K562 (cell line): ENCODE measurements around the gene RGL2. TPM values are rescaled to one million over a fixed set of nuclear protein-coding genes. Genes with fewer than 3 reads are reported as not detected.

ENCODE experiments used
- CBX8 ChIP-seq: fragments of 200-600 bp; sonication (generic); IDR thresholded peaks from 2 replicates; pipeline ENCODE4 v1.6.1; 2012; ENCODE audit warnings: borderline replicate concordance, mixed run types, low read depth, mild to moderate bottlenecking, moderate library complexity, mixed read lengths, low read length, control low read depth, inconsistent platforms; ENCODE audit not compliant: poor library complexity, severe bottlenecking; ENCODE audit errors: extremely low read depth
- CUX1 ChIP-seq: fragments of 200-800 bp; sonication (Bioruptor generic); IDR thresholded peaks from 2 replicates; pipeline ENCODE4 v1.6.1; 2016; ENCODE audit warnings: missing genetic modification characterization, missing compliant biosample characterization
- polyA plus RNA-seq, 8 experiments: library from polyadenylated mRNA; depleted of rRNA in 4 of 8; stranded (reverse) in 5 of 8; unstranded in 3 of 8; fragments of >200 nt; fragmentation: Nextera tagmentation in 2 of 8; fragmentation: Illumina TruSeq in 1 of 8; extraction: Ambion mirVana in 2 of 8; extraction: Trizol in 1 of 8; gene quantifications; 2 replicates each; pipeline versions ENCODE4 v1.2.1 to v1.2.3, GENCODE V29; 2011 to 2014; ENCODE audit warnings: inconsistent platforms in 1 of 8, missing spikeins in 1 of 8
- total RNA-seq, 7 experiments: library from RNA; depleted of rRNA in 6 of 7; stranded (reverse); fragments of >200 nt in 6 of 7; fragmentation: Illumina TruSeq in 2 of 7; extraction: Trizol in 2 of 7; gene quantifications; 2 replicates each; pipeline versions ENCODE4 v1.2.1 to v1.2.3, GENCODE V29; 2011 to 2021; ENCODE audit warnings: low replicate concordance in 1 of 7
- TF ChIP-seq, protein P1 (sequence below): fragments of 250-450 bp; sonication (Bioruptor Pico); IDR thresholded peaks from 2 replicates; pipeline ENCODE4 v1.4.0; 2020
- TF ChIP-seq, protein P2 (sequence below): fragments of 450-650 bp; conservative IDR thresholded peaks from 2 replicates; pipeline ENCODE4 v1.6.1; 2016; ENCODE audit warnings: missing genetic modification characterization, low read depth, mild to moderate bottlenecking, missing compliant biosample characterization, moderate library complexity
- TF ChIP-seq, protein P3 (sequence below), 2 experiments: fragments of 200-800 bp in 1 of 2; sonication (Bioruptor generic) in 1 of 2; sonication (generic) in 1 of 2; formaldehyde crosslinking in 1 of 2; IDR thresholded peaks in 1 of 2; conservative IDR thresholded peaks in 1 of 2; 2 replicates each; pipeline versions ENCODE4 v1.5.0 to v1.6.1; 2016 to 2020; ENCODE audit warnings: missing compliant biosample characterization in 1 of 2, missing genetic modification characterization in 1 of 2, missing genetic modification reagents in 1 of 2

Gene RGL2
- total and polyA plus RNA-seq, 9 of the 15 experiments (the other 6 are each of a cell fraction or from before 2014, with no cell fraction given), result 1.8 to 57.1 (median 19.5) TPM

DNA sequence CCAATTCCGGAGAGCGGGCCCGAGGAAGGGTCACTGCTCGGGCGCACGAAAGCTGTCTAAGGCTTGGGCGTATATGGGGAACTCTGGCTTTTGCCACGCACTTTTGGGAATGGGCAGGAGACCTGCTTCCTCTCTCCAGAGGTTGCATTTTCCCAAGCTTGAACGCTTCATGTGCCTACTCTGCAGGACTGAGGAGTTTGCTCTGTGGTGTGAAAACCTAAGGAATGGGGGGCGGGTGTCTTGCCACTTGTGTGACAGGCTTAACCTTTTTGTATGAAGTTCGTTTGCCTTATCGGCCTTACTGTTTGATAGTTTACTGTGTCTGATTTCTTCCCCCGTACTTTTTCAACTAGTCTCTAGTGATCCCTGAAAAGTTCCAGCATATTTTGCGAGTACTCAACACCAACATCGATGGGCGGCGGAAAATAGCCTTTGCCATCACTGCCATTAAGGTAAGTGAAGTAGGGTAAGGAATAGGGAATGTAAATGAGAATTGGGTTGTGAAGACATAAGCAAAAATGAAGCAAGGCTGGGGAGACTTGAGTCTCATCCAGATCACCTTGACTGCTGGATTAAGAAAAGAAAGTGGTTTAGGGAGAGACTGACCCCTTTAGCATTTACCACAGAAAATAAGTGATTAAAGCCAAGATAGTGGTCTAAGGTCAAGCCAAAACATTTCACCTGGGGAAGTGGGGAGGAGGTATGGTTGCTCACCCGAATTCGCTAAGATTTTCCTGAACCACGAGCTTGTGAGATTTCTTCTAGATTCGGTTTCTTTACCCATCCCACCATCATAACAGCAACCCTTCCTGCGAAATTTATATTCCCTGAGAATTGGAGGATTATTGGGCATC lies 26.2 kb downstream of the RGL2 start (continued):
- TF ChIP-seq, protein P1, sequence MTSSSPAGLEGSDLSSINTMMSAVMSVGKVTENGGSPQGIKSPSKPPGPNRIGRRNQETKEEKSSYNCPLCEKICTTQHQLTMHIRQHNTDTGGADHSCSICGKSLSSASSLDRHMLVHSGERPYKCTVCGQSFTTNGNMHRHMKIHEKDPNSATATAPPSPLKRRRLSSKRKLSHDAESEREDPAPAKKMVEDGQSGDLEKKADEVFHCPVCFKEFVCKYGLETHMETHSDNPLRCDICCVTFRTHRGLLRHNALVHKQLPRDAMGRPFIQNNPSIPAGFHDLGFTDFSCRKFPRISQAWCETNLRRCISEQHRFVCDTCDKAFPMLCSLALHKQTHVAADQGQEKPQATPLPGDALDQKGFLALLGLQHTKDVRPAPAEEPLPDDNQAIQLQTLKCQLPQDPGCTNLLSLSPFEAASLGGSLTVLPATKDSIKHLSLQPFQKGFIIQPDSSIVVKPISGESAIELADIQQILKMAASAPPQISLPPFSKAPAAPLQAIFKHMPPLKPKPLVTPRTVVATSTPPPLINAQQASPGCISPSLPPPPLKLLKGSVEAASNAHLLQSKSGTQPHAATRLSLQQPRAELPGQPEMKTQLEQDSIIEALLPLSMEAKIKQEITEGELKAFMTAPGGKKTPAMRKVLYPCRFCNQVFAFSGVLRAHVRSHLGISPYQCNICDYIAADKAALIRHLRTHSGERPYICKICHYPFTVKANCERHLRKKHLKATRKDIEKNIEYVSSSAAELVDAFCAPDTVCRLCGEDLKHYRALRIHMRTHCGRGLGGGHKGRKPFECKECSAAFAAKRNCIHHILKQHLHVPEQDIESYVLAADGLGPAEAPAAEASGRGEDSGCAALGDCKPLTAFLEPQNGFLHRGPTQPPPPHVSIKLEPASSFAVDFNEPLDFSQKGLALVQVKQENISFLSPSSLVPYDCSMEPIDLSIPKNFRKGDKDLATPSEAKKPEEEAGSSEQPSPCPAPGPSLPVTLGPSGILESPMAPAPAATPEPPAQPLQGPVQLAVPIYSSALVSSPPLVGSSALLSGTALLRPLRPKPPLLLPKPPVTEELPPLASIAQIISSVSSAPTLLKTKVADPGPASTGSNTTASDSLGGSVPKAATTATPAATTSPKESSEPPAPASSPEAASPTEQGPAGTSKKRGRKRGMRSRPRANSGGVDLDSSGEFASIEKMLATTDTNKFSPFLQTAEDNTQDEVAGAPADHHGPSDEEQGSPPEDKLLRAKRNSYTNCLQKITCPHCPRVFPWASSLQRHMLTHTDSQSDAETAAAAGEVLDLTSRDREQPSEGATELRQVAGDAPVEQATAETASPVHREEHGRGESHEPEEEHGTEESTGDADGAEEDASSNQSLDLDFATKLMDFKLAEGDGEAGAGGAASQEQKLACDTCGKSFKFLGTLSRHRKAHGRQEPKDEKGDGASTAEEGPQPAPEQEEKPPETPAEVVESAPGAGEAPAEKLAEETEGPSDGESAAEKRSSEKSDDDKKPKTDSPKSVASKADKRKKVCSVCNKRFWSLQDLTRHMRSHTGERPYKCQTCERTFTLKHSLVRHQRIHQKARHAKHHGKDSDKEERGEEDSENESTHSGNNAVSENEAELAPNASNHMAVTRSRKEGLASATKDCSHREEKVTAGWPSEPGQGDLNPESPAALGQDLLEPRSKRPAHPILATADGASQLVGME (CRISPR knock-in tag), result no peak
- TF ChIP-seq, protein P2, sequence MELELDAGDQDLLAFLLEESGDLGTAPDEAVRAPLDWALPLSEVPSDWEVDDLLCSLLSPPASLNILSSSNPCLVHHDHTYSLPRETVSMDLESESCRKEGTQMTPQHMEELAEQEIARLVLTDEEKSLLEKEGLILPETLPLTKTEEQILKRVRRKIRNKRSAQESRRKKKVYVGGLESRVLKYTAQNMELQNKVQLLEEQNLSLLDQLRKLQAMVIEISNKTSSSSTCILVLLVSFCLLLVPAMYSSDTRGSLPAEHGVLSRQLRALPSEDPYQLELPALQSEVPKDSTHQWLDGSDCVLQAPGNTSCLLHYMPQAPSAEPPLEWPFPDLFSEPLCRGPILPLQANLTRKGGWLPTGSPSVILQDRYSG (tag), result no peak
- TF ChIP-seq CUX1 (CRISPR knock-in tag), result no peak
- TF ChIP-seq, protein P3, sequence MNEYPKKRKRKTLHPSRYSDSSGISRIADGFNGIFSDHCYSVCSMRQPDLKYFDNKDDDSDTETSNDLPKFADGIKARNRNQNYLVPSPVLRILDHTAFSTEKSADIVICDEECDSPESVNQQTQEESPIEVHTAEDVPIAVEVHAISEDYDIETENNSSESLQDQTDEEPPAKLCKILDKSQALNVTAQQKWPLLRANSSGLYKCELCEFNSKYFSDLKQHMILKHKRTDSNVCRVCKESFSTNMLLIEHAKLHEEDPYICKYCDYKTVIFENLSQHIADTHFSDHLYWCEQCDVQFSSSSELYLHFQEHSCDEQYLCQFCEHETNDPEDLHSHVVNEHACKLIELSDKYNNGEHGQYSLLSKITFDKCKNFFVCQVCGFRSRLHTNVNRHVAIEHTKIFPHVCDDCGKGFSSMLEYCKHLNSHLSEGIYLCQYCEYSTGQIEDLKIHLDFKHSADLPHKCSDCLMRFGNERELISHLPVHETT (CRISPR knock-in tag; conservative IDR thresholded peaks at IDR 0.05 in 1 of 2, IDR thresholded peaks at IDR 0.05 in 1 of 2), result no peak
- no peak for TF ChIP-seq CBX8
- TF ChIP-seq, all 486 proteins: peak for 49
